Measurements from ENCODE around the gene FAM43A.

- TF ChIP-seq CTCF (IDR thresholded peaks at IDR 0.05) (no peak), POLR2A (IDR thresholded peaks at IDR 0.05) (no peak)
Measured at GRCh38 chr3:194702545-194702944, 16.9 kb downstream of the FAM43A start.
